ENCODE data around the gene CABCOCO1.

CABCOCO1 gene

DNA sequence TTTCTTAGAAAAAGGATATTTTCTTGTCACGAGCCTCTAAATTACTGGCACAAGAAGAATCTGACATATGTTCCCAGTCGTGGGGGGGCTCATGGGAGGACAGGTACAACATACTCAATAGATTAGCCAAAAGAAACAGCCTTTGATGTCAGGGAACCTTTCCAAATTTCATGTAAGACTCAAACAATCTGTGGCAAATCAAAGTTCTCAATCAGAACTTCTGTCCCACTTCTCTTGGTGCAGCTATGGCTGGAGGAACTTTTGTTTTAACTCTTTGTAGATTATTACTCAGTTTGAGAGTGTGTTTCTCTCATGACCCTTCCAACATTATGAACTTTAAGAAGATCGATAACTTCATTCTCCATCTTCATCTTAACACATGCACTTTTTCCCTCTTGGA lies 124.4 kb downstream of the CABCOCO1 start:
- DNase-seq, result no peak

DNA sequence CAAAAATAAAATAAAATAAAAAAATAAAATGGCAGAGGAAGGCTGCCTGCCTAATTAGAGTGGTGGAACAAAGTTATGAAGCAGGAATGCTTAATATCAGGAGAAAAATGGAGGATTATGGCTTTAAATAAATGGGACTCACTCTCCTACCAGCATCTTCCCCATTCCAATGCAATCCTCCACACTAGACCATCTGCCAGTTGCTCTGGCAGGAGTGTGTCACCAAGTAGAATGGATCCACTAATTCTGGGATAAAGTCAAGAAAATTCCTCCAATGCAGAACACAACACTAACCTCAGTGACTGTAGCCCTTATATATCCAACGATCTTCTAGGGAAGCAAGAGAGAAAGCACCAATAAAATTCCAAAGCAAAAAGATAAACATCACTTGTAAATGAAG lies 126.3 kb downstream of the CABCOCO1 start:
- DNase-seq, result no peak

GRCh38 chr10:61791216-61791615 lies 128.5 kb downstream of the CABCOCO1 start:
- no peak for DNase-seq

GRCh38 chr10:61792097-61792716 lies 129.5 kb downstream of the CABCOCO1 start:
- no peak for DNase-seq

DNA sequence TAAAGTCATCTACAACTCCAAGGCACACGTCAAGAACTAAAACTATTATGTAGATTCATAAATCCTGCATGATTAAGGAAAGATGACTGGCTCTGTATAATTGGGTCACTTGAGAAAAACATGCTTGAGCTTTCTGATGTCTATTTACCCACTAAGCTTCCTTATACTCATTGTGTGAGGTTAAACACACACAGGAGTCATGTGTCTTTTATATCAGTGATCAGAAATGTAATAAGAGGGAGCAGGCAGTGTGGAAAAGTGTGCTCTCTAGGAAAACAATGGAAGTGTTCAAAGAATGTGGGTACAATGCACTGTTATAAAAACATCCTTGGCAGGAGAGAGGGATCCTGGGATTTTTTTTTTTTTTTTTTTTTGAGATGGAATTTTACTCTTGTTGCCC lies 130.2 kb downstream of the CABCOCO1 start:
- DNase-seq, result no peak

DNA sequence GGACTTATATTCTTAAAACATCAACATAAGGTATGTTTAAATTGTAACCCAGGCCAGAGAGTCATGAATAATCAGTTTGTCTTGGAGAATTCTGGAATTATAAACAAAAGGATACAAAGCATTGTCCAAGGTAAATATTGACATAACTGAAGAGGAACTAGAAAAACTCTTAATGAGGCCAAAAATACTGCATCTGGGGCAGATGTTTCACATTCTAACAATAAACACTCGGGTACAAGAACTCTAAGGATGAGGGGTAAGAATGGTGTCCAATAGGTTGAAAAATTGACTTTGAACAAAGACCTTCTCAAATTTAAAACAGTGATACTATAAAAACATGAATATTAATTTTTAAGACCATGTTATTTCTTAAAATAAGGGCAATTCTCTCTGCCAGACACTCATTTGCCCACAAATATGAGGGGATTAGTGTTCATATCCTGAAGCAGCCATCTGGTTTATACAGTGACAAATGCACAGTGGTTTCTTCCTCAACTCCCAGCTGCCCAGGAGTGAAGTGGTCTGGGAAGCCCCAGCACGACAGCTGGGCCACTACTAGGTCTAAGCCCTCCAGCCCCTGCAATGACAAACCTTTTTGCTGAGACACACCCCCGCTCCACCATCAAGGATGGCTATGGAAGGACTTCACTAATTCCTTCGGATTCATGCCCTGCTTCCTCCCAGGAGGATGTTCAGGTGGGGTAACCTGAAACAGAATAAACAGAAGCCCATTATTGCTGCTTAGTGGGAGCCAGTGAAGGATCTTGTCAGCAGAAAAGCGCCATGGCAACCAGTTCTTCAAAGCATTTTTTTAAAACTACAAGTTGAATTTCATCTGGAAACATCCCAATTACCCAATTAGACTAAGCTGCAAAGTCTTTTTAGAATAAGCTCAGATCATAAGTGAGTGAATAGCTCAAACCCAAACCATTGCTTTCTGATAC lies 131.3 kb downstream of the CABCOCO1 start:
- no peak for DNase-seq

- no peak for DNase-seq
Observed at GRCh38 chr10:61795147-61795546, 132.4 kb downstream of the CABCOCO1 start.

- no peak for DNase-seq
Observed at GRCh38 chr10:61795551-61795950, 132.8 kb downstream of the CABCOCO1 start.

DNA sequence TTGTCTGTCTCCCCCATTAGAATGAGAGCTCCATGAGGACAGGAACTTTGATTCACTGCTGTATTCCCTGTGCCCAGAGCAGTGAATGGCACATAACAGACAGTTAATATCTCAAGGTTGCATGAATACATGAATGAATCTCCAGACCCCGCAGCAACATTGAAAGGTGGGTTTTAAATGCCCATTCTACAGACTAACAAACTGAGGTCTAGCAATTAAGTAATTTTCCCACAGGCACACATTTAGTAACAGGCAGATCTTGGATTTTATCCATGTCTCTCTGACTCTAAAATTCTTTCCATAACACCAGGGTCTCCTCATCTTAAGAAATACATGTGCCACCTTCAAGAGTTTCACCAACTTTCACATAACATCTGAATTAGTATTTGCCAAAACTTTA lies 134.1 kb downstream of the CABCOCO1 start:
- no peak for DNase-seq

GRCh38 chr10:61797304-61798153 lies 134.8 kb downstream of the CABCOCO1 start:
- no peak for DNase-seq

- no peak for DNase-seq
Observed at GRCh38 chr10:61798713-61799112, 136.0 kb downstream of the CABCOCO1 start.

- DNase-seq, result no peak
Observed at GRCh38 chr10:61801484-61801883, 138.8 kb downstream of the CABCOCO1 start.

DNA sequence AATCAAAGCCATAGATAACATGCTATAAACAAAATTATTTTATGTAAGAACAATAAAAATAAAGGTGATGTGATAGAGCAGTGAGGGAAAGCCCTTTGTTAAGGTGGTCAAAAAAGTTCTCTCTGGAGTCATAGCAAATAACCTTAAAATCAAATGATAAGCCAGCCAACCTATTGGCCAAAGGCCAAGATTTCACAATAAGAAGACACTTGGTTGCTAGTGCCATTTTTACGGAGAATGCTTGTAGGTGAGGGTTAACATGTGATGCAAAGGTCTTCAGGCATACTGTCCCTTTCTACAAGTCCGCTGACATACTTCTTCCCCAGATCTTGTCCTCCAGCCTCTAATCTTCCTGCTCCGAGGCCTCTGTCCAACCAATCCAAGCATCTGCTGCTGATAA lies 140.5 kb downstream of the CABCOCO1 start:
- no peak for DNase-seq

- no peak for DNase-seq
Observed at GRCh38 chr10:61804414-61804813, 141.7 kb downstream of the CABCOCO1 start.

DNA sequence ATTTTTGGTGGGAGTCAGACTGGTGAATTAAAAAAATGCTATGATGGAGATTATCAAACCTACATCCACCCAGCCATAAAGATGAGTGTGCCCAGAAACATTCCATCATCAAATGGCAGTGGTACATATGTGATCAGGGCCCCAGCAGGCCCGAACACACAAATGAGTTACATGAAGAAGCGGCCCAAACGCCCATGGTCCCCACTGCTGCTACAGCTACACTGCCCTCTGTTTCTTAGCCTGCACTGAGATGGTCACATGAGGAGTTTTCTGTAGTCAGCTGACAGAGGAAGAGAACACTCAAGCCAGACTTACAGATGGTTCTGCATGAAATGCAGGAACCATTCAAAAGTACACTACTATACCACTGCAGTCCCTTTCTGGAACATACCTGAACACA lies 142.4 kb downstream of the CABCOCO1 start:
- DNase-seq, result no peak

DNA sequence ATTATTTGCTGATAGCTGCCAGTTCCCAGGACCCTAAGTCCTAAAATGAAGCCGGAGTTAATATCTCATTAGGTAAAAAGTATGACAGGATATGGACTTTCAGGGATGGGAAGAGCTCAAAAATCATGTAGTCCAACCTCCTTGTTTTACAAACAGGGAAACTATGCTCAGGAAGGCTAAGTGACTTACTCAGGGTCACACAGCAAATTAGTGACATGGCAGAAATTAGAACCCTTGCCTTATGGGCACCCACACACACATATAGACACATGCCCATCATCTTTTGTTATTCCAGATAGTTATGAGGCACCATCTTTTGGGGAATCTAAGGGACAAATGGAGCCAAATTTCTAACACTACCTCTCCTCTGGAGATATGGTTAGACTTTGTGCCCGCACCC lies 147.5 kb downstream of the CABCOCO1 start:
- DNase-seq, result no peak

DNA sequence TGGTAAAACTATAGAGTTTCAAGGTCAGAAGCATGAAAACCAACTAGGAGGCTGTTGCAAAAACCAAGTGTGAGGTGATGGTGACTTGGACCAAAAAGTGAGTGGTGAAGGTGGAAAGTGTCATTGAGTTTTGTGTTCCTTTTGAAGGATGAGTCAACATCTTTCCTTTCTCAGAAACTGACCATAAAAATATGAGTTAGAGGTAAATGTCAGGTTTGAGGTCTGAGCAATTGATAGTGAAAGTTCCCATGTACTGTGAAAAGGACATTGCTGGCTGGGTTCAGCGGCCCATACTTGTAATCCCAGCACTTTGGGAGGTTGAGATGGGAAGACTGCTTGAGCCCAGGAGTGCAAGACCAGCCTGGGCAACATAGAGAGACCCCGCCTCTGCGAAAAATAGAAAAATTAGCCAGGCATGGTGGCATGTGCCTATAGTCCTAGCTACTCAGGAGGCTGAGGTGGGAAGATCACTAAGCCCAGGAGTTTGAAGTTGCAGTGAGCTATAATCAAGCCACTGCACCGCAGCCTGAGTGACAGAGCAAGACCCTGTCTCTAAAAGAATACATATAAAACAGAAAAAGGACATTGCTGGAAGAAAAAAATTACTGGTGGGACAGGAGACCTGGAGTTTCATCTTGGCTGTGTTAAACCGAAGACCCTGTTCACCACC lies 149.5 kb downstream of the CABCOCO1 start:
- DNase-seq, result no peak

- DNase-seq, result no peak
Observed at GRCh38 chr10:61812920-61813319, 150.2 kb downstream of the CABCOCO1 start.

GRCh38 chr10:61814160-61814559 lies 151.4 kb downstream of the CABCOCO1 start:
- no peak for DNase-seq

- DNase-seq, result no peak
Observed at GRCh38 chr10:61815496-61815895, 152.8 kb downstream of the CABCOCO1 start.

Measured in NCI-H1694 treated with DMSO at 0.1 percent for 48 hours (cell line).